ENCODE results near the gene PDPK1.

DNA sequence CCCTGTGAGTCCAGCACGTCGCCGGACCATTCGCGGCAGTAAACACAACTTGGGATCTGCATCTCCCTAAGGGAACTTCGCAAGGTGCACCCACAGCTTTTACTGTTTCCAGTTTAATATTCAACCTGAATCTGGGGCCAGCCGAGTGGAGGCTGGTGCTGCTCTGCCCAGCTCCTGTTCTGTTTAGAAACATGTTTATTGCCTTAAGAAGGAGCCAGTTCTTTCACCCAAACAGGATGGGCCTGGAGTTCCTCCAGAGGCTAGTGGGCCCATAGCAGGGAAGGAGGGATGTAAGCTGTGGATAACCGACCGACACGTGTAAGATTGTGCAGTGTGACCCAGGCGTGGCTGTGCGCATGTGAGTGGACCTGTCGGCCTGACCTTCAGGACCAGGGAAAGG is 45.5 kb upstream of the PDPK1 start:
- TF ChIP-seq, protein P1, sequence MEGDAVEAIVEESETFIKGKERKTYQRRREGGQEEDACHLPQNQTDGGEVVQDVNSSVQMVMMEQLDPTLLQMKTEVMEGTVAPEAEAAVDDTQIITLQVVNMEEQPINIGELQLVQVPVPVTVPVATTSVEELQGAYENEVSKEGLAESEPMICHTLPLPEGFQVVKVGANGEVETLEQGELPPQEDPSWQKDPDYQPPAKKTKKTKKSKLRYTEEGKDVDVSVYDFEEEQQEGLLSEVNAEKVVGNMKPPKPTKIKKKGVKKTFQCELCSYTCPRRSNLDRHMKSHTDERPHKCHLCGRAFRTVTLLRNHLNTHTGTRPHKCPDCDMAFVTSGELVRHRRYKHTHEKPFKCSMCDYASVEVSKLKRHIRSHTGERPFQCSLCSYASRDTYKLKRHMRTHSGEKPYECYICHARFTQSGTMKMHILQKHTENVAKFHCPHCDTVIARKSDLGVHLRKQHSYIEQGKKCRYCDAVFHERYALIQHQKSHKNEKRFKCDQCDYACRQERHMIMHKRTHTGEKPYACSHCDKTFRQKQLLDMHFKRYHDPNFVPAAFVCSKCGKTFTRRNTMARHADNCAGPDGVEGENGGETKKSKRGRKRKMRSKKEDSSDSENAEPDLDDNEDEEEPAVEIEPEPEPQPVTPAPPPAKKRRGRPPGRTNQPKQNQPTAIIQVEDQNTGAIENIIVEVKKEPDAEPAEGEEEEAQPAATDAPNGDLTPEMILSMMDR (IDR thresholded peaks at IDR 0.05), result no peak
- TF ChIP-seq EP300 (IDR thresholded peaks at IDR 0.05) (no peak), POLR2A (IDR thresholded peaks at IDR 0.05) (no peak)

Measured in ovary (tissue), 3 donors.